ENCODE data around the gene HAUS5. TPM values are rescaled to one million over a fixed set of nuclear protein-coding genes. Genes with fewer than 3 reads are reported as not detected.

The HAUS5 gene
- total and polyA plus RNA-seq, 7 experiments from 2014 or later, result 7.6 to 40.0 (median 26.8) TPM

Other genes with a start within 250 kb of the HAUS5 start
- under 1 TPM in 1 of 5 experiments, not detected in 4; 0.24 TPM for gene GPR42, start 241.7 kb upstream of the HAUS5 start, total RNA-seq
- not detected for gene GPR42, start 241.7 kb upstream of the HAUS5 start, polyA plus RNA-seq
- gene FFAR2, start 164.5 kb upstream of the HAUS5 start, total RNA-seq, result 1 to 10 TPM in 2 of 5 experiments, not detected in 3; 2.2 to 7.1 TPM
- not detected for gene FFAR2, start 164.5 kb upstream of the HAUS5 start, polyA plus RNA-seq
- not detected for gene KRTDAP, start 122.3 kb upstream of the HAUS5 start, total RNA-seq
- not detected for gene KRTDAP, start 122.3 kb upstream of the HAUS5 start, polyA plus RNA-seq
- gene DMKN, start 99.1 kb upstream of the HAUS5 start, total RNA-seq, result under 1 TPM in 2 of 5 experiments, not detected in 3; 0.54 to 0.76 TPM
- gene DMKN, start 99.1 kb upstream of the HAUS5 start, polyA plus RNA-seq, result not detected
- gene SBSN, start 84.4 kb upstream of the HAUS5 start, total RNA-seq, result not detected
- gene SBSN, start 84.4 kb upstream of the HAUS5 start, polyA plus RNA-seq, result not detected
- not detected for gene GAPDHS, start 79.3 kb upstream of the HAUS5 start, total RNA-seq
- not detected for gene GAPDHS, start 79.3 kb upstream of the HAUS5 start, polyA plus RNA-seq
- gene TMEM147, start 67.1 kb upstream of the HAUS5 start, total RNA-seq, result 10 to 100 TPM; 24.7 to 54.0 (median 34.6) TPM
- 100 to 1,000 TPM; 143 to 154 TPM for gene TMEM147, start 67.1 kb upstream of the HAUS5 start, polyA plus RNA-seq
- gene ATP4A, start 49.1 kb upstream of the HAUS5 start, total RNA-seq, result not detected
- gene ATP4A, start 49.1 kb upstream of the HAUS5 start, polyA plus RNA-seq, result not detected
- not detected for gene PMIS2, start 26.6 kb upstream of the HAUS5 start, total RNA-seq
- not detected for gene PMIS2, start 26.6 kb upstream of the HAUS5 start, polyA plus RNA-seq
- gene RBM42, start 16.3 kb downstream of the HAUS5 start, total RNA-seq, result 10 to 100 TPM; 39.0 to 98.2 (median 51.3) TPM
- 10 to 100 TPM; 48.7 to 49.8 TPM for gene RBM42, start 16.3 kb downstream of the HAUS5 start, polyA plus RNA-seq
- under 1 TPM in 3 of 5 experiments, not detected in 2; 0.56 to 0.71 (median 0.70) TPM for gene ETV2, start 29.0 kb downstream of the HAUS5 start, total RNA-seq
- under 1 TPM; 0.61 to 0.89 TPM for gene ETV2, start 29.0 kb downstream of the HAUS5 start, polyA plus RNA-seq
- 100 to 1,000 TPM; 172 to 464 (median 232) TPM for gene COX6B1, start 35.6 kb downstream of the HAUS5 start, total RNA-seq
- 100 to 1,000 TPM; 819 to 873 TPM for gene COX6B1, start 35.6 kb downstream of the HAUS5 start, polyA plus RNA-seq
- gene UPK1A, start 53.8 kb downstream of the HAUS5 start, total RNA-seq, result 1 to 10 TPM in 1 of 5 experiments, under 1 TPM in 1, not detected in 3; 0.41 to 1.3 TPM
- gene UPK1A, start 53.8 kb downstream of the HAUS5 start, polyA plus RNA-seq, result not detected
- 10 to 100 TPM in 1 of 5 experiments, 1 to 10 TPM in 1, under 1 TPM in 2, not detected in 1; 0.35 to 41.6 (median 1.0) TPM for gene ZBTB32, start 91.8 kb downstream of the HAUS5 start, total RNA-seq
- not detected for gene ZBTB32, start 91.8 kb downstream of the HAUS5 start, polyA plus RNA-seq
- gene KMT2B, start 105.3 kb downstream of the HAUS5 start, total RNA-seq, result 10 to 100 TPM; 64.2 to 79.8 (median 77.3) TPM
- 1 to 10 TPM in 1 of 2 donors, under 1 TPM in 1; 0.60 to 3.2 TPM for gene KMT2B, start 105.3 kb downstream of the HAUS5 start, polyA plus RNA-seq
- 100 to 1,000 TPM in 2 of 5 experiments, 10 to 100 TPM in 3; 61.4 to 113 (median 62.8) TPM for gene IGFLR1, start 129.7 kb downstream of the HAUS5 start, total RNA-seq
- gene IGFLR1, start 129.7 kb downstream of the HAUS5 start, polyA plus RNA-seq, result 100 to 1,000 TPM in 1 of 2 donors, 10 to 100 TPM in 1; 99.5 to 107 TPM
- gene U2AF1L4, start 132.7 kb downstream of the HAUS5 start, total RNA-seq, result 10 to 100 TPM; 33.7 to 86.8 (median 68.6) TPM
- 10 to 100 TPM; 75.7 to 89.7 TPM for gene U2AF1L4, start 132.7 kb downstream of the HAUS5 start, polyA plus RNA-seq
- gene PSENEN, start 132.9 kb downstream of the HAUS5 start, total RNA-seq, result 10 to 100 TPM; 20.4 to 50.9 (median 26.3) TPM
- gene PSENEN, start 132.9 kb downstream of the HAUS5 start, polyA plus RNA-seq, result 10 to 100 TPM; 49.0 to 79.1 TPM
- gene LIN37, start 135.8 kb downstream of the HAUS5 start, total RNA-seq, result 10 to 100 TPM in 4 of 5 experiments, 1 to 10 TPM in 1; 7.9 to 33.1 (median 18.9) TPM
- gene LIN37, start 135.8 kb downstream of the HAUS5 start, polyA plus RNA-seq, result 10 to 100 TPM in 1 of 2 donors, 1 to 10 TPM in 1; 6.7 to 20.6 TPM
- under 1 TPM in 1 of 5 experiments, not detected in 4; 0.22 TPM for gene HSPB6, start 144.3 kb downstream of the HAUS5 start, total RNA-seq
- not detected for gene HSPB6, start 144.3 kb downstream of the HAUS5 start, polyA plus RNA-seq
- 10 to 100 TPM; 34.0 to 47.3 (median 39.7) TPM for gene PROSER3, start 145.4 kb downstream of the HAUS5 start, total RNA-seq
- gene PROSER3, start 145.4 kb downstream of the HAUS5 start, polyA plus RNA-seq, result 1 to 10 TPM; 5.4 to 6.8 TPM
- 10 to 100 TPM; 15.3 to 55.5 (median 23.4) TPM for gene ARHGAP33, start 162.8 kb downstream of the HAUS5 start, total RNA-seq
- gene ARHGAP33, start 162.8 kb downstream of the HAUS5 start, polyA plus RNA-seq, result 1 to 10 TPM in 1 of 2 donors, under 1 TPM in 1; 0.09 to 1.0 TPM
- gene PRODH2, start 200.1 kb downstream of the HAUS5 start, total RNA-seq, result not detected
- gene PRODH2, start 200.1 kb downstream of the HAUS5 start, polyA plus RNA-seq, result not detected
- gene NPHS1, start 239.8 kb downstream of the HAUS5 start, total RNA-seq, result under 1 TPM in 2 of 5 experiments, not detected in 3; 0.30 to 0.51 TPM
- gene NPHS1, start 239.8 kb downstream of the HAUS5 start, polyA plus RNA-seq, result not detected
- gene KIRREL2, start 244.2 kb downstream of the HAUS5 start, total RNA-seq, result 1 to 10 TPM in 1 of 5 experiments, under 1 TPM in 2, not detected in 2; 0.16 to 1.3 (median 0.29) TPM
- not detected for gene KIRREL2, start 244.2 kb downstream of the HAUS5 start, polyA plus RNA-seq